Subcutaneous abdominal adipose tissue (tissue), 5 donors: ENCODE results near the gene SIVA1.

Experiments used
- H3K27ac ChIP-seq: one replicate; pipeline ENCODE4 v1.7.0; 2013; ENCODE audit warnings: low read depth, mild to moderate bottlenecking, inconsistent platforms, low read length, moderate library complexity
- H3K27me3 ChIP-seq, 5 donors: one replicate each; pipeline ENCODE4 v1.7.0; 2013; ENCODE audit warnings: low read length in 5 of 5, inconsistent platforms in 1 of 5; ENCODE audit not compliant: control insufficient read depth in 5 of 5, insufficient read depth in 4 of 5
- H3K36me3 ChIP-seq, 5 donors: one replicate each; pipeline ENCODE4 v1.7.0; 2013; ENCODE audit warnings: low read length in 5 of 5; ENCODE audit not compliant: control insufficient read depth in 5 of 5, insufficient read depth in 5 of 5
- H3K4me1 ChIP-seq, 5 donors: one replicate each; pipeline ENCODE4 v1.7.0; 2013; ENCODE audit warnings: low read length in 5 of 5, mild to moderate bottlenecking in 3 of 5, moderate library complexity in 1 of 5; ENCODE audit not compliant: control insufficient read depth in 5 of 5, insufficient read depth in 5 of 5
- H3K4me3 ChIP-seq, 5 donors: one replicate each; pipeline ENCODE4 v1.7.0; 2013; ENCODE audit warnings: low read length in 5 of 5, low read depth in 1 of 5
- H3K9ac ChIP-seq, 5 donors: one replicate each; pipeline ENCODE4 v1.7.0; 2013; ENCODE audit warnings: low read length in 5 of 5, mild to moderate bottlenecking in 4 of 5, moderate library complexity in 3 of 5
- H3K9me3 ChIP-seq, 5 donors: one replicate each; pipeline ENCODE4 v1.7.0; 2013; ENCODE audit warnings: low read length in 5 of 5; ENCODE audit not compliant: control insufficient read depth in 5 of 5
- donor health status: healthy.
- donor health status: healthy.
- donor health status: healthy.
- donor health status: healthy.
- donor health status: healthy.

Gene SIVA1

GRCh38 chr14:104806625-104807465, 53.9 kb downstream of the SIVA1 start:
- no peak overlapping the region for H3K9ac ChIP-seq
- H3K36me3 ChIP-seq = no peaks in the 10 kb centered on the region
- no peaks in the 10 kb centered on the region for H3K9me3 ChIP-seq
- no peaks in the 10 kb centered on the region for H3K27me3 ChIP-seq
- H3K4me1 ChIP-seq = peaks cover 3 to 20% (median 8%) of the 10 kb centered on the region in 5 donors
- no peak overlapping the region for H3K4me3 ChIP-seq
- no peak overlapping the region for H3K27ac ChIP-seq

DNA sequence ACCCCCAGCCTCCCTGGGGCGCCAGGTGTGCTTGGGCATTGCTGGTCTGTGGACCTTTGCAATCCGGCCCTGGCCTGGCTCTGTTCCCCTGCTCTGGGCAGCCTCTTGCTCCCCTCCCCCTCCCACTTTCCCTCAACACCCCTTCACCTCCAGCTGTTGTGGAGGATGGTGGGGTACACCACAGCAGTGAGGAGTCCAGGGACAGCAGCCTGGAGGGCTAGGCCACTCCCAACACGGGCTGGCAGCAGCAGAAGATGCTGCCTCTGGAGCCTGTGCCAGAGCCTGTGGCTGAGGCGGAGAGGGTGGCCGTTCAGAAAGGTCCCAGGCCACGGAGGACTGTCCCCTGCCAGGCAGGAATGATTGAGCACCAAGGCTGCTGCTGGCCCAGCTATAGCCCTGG, 55.5 kb downstream of the SIVA1 start:
- H3K4me1 ChIP-seq = peaks cover 0 to 5% (median 0%) of the 10 kb centered on the region in 5 donors
- H3K9me3 ChIP-seq = no peaks in the 10 kb centered on the region
- H3K27ac ChIP-seq = no peak overlapping the region
- H3K9ac ChIP-seq = no peak overlapping the region
- no peaks in the 10 kb centered on the region for H3K36me3 ChIP-seq
- H3K27me3 ChIP-seq = no peaks in the 10 kb centered on the region
- H3K4me3 ChIP-seq = no peak overlapping the region
